HG03139 (cell line): ENCODE data around the gene WDSUB1.
A peak's percentile ranks its signal among the peaks of the same experiment; 100 is the strongest.

Experiments
- ATAC-seq: cut with Tn5 transposase; IDR thresholded peaks from one replicate; pipeline ENCODE4 v1.9.1; 2021; ENCODE audit not compliant: unreplicated experiment

WDSUB1 gene

DNA sequence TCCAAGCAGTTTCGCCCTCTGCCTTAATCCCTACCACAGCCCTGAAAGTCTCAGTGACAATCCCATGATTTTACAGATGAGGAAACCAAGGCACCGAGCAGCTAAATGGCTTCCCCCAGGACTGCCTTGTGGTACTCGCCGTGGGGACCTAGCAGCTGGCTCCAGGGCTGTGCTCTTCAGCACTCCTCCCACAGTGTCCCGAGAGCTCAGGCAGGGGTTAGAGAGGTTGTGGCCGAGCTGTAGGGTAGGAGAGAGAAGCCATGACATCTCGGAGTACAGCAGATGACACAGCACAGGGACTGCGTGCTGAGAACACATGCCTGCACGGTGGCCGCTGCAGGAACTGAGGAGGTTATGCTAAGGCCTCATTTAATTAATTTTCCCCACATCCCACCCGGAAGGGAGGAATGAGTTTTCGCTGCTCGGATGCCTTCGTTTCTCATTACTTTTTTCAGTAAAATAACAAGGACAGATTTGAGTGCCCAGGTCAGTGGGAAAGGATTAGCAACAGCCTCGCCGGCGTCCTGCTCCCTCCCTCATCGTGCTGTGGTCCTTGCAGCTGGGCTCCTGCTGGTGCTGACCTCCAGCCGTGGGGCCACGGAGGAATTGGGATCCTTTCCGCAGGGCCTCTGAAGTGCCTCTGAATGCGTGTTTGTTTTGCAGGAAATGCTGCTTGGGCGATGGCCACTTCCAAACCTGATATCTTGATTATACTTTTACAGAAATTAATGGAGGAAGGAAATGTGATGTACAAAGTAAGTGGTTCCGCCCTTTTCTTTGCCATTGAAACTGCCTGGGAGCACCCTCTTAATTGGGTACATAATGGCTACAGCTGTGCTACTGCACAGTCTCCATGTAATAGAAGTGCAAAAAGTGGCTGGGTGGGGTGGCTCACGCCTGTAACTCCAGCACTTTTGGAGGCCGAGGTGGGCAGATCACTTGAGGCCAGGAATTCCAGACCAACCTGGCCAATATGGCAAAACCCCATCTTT lies 61.2 kb downstream of the WDSUB1 start:
- no peak for ATAC-seq

DNA sequence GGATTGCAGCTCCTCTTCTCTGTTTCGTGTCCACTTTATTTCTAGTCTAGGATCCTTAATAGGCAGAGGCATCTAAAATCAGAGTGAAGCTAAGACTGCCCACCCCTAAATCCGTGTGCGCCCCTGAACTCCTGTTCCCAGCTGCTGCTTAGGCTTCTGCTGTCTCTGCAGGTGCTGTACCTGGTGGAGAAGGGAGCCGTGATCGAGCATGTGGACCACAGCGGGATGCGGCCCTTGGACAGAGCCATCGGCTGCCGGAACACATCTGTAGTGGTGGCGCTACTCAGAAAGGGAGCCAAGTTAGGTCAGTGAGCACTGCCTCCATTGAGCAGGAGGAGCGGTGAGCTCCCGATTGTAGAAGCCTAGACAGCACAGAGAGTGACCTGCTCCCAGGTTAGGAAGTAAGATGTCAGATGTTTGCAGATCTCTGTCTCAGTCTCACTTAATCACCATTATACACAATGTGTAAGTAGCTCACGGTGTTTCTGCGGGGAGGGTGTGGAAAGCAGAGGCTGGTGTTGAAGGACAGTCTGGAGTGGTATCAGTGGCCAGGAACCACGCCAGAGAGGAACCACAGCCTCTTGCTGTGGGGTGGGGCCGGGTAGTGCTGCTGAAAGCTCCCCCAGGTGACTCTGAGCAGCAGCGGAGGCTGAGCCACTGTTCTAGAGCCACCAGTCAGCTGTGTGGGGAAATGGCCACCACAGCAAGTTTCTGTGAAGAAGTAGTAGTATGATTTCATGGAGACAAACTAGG lies 62.3 kb downstream of the WDSUB1 start:
- ATAC-seq = no peak

DNA sequence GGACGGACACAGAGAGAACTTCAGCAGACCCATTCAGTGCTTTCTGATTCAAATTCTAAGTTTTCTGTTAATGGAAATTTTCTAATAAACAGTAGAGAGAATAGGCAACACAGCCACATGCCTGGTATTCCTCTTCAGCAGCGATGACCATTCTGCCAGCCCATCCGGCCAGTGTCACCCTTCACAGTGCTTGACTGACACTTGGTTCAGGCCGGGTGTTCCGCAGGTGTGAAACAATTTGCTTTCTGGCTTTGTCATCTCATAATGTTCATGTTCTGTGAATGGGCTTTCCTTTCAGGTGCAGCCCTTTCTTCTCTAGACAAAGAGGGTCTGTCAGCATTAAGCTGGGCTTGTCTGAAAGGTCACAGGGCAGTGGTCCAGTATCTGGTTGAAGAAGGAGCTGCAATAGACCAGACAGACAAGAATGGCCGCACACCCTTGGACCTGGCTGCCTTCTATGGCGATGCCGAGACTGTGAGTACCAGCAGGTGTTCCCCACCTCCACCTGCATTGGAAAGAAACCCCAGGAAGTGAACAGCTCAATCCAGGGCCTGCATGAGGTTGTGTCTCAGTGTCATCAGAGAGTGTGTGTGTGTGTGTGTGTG lies 67.0 kb downstream of the WDSUB1 start:
- ATAC-seq = no peak

DNA sequence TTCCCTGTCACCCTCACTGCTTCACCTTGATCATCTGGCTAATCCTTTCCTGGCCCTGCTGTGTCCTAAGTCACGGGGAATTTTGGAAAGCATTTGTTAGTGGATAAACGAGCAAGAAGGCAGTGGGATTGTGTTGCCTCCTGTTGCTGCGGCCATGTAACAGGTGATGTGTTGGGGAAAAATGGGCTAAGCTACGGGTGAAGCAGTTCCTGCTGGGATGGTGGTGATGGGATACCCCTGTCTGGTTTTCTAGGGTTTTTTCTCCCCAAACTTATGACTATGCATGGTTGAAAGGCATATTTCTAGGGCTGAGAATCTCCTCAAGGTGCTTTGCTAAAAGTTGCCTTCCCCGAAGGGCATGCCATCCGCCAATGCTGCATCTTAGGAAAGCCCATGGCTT lies 68.1 kb downstream of the WDSUB1 start:
- no peak for ATAC-seq

DNA sequence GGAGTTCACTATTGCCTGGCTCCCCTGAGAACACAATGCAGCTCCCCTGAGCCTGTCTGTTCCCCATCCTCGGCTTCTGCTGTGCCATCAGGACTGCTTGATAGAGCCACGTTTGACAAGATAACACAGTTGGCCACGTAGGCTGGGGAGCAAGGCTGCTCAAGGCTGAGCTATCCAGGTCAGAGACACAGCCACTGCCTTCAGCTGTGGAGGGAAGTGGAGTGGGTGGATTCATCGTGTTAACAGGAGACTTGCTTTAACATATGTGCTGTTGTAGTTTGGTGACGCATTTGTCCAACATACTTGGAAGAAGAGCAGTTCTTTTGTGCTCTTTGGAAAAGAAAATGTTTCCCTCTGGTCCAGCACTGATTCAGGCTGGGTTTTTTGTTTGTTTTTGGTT lies 68.8 kb downstream of the WDSUB1 start:
- ATAC-seq = no peak

DNA sequence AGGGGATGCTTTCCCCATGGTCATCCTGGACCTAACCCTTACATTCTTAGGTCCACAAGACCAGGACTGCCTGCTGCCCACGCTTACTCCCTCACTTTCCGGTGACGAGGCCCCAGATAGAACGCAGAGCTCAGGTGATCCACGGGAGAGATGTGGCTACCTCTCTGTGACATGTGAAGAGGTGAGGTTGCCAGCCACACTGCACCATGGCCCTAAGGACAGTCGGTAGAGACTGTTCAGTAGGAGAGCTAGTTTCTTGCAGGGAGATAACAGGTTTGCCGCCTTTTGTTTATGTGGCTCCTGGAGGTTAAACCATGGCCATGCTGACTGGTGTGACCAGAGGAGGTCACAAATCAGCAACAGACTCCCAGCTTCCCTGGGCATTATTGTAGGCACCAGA lies 71.4 kb downstream of the WDSUB1 start:
- ATAC-seq = no peak

DNA sequence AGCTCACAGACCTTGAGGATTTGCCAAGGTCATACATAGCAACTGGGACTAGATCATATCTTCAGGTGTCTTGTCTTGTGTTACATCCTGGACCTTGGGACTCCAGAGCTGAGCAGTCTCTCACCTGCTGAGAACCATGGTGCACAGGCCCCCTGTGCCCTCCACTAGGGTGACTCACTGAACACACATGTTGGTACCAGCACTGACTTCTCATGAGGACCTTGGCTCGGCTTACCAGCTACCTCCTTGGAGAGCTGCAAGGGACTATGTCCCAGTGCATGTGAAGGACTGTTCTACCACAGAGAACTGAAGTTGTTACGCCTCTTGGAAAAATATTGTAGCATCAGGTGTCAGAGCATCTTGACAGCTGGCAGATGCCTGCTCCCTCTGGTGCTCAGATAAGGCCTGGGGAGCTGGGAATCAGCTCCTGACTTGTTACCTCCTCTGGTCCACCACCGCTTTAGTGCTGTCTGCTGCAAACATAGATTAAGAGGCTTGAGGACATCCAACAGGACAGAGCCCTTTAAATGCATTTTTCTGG lies 72.1 kb downstream of the WDSUB1 start:
- no peak for ATAC-seq

DNA sequence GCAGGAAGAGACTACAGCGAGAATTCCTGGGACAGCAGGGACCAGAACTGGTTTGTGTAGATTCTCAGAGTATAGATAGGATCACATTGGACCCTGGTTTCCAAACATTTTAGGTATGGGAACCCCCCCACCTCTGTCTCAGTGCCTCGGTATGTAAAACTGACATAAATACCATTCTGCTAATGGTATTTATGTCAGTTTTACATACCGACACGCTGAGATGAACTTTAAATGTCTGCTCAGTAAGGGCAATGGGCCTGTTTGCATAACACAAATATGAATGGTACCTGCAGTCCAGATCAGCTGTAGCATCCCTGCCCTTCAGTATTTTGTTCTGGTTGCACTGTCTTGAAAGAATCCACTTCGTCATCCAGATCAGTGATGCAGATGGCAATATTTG lies 73.2 kb downstream of the WDSUB1 start:
- no peak for ATAC-seq

DNA sequence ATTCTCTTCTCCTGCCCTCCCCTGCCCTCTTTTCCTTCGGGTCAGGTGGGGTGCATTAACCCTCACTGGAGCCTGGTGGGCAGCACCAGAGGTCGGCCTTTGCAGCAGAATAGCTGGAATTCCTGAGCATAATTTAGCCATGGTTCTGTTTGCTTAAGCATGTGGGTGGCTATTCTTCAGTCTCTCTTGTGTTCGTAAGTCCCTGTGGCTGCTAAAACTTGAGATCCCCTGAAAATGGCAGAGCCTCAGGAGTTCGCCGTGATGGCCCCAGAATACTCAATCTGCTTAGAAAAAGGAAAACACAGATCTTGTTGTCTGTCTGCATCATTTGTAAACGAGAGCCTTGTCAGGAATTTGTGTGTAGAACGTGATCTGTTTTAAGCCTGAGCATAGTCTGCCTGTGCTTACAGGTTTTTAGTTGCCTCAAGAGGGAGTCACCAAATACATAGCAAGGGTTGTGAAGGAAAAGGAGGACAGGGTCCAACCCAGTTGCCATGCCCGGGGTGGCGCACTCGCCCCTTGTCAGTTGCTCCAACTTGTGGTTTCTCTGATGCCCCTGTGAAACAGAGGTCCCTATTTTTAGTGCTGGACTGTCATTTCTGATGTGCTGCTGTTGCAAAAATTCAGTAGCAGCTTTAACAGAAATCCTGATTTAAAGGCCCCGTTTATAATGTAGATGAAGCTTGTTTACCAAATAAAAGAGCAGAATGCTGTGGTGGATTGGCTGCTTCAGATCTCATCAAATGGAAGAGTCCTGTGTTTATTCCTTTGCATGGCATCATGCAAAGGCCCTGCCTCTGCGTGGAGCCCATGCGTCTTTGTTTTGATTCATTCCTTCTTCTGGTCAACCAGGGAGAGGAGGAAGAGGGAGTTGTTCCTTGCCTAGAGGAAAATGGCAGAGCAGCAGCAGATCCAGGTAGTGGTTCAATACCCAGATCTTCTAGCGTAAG lies 74.8 kb downstream of the WDSUB1 start:
- ATAC-seq = no peak

DNA sequence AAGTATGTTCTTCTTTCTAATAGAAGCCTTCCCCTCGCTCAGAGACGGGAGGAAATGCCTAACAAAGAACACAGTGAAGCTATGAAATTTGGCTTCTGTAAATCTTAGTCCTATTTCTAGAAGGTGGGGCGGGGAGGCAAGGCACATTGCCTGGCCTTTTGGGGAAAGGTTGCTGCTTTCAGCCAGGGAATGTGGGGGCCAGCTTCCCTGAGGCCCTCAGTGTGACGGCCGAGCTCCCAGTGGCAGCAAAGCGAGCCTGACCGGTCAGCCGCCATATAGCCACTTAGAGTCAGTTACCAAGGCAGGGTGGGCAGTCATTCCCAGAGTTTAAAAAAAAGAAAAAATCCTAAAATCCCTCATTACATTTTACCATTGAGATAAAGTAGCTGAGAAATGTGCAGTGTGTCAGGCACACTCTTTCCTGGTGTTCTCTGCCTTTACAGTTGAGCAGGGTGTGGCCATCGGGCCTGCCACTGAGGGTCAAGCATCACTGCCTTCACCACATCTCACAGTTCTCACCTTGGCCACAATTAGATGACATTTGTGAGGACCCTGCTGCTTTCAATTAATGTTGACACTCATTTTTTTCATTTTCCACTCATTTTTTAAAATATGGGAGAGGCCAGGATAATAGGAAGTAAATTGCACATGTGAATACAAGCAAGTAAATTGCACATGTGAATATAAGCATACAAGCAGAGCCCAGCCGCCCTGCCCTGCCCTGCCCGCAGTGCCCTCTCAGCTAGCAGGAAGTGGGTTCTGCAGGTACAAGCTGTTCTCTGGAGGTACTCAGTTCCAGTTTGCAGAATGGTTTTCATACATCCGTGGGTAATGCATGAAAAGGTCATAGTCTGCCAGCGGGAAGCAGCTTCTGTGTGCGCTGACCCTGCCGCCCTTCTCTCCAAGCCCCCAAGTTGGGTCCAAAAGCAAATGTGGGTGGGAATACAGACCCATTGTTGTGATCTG lies 76.9 kb downstream of the WDSUB1 start:
- ATAC-seq = peak; percentile 69

DNA sequence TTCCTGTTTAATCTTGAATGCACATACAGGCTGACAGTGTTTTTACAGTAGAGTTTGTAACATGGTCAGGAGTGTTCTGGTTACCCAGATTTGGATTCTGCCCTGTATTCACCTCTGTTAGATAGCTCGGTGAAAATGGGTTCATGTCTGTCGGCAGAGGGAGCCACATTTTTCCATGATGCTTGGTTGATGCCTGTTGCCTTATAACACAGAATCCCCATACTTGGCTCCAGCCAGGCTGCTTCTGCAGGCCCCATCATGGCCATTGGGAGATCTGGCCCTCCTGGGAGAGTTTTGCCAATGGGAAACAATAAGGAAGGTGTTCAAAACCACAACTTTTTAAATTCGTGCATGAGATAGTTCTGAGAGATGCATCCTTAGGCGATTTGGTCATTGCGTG lies 78.1 kb downstream of the WDSUB1 start:
- no peak for ATAC-seq

DNA sequence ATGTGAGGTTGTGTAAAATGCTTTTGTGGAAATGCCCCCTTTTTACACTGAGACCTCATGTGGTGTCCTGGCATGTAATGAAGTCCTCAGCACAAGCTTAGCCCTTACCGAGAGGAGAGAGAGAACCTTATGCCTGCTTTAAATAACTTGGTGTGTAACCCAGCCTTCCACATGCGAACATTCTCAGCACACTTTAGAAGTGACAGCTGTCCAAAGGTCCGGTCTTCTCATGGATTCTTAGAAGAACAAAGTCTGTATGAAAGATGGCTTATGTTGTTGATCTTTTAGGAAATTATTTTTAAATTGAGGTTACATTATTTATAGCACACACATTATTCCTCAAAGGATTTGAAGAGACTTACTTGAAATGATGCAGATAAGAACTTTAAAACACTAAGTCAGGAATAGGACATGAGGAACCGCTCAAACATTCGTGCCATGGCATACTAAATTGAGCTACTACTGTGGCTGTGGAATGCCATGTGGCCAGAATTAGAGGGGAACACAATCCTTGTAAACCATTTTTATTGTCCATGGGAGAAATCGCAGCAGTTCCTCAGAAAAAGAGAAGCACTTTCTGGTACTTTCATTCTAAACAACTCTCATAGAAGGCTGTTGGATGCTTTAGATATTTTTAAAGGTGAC lies 79.6 kb downstream of the WDSUB1 start:
- ATAC-seq = no peak

DNA sequence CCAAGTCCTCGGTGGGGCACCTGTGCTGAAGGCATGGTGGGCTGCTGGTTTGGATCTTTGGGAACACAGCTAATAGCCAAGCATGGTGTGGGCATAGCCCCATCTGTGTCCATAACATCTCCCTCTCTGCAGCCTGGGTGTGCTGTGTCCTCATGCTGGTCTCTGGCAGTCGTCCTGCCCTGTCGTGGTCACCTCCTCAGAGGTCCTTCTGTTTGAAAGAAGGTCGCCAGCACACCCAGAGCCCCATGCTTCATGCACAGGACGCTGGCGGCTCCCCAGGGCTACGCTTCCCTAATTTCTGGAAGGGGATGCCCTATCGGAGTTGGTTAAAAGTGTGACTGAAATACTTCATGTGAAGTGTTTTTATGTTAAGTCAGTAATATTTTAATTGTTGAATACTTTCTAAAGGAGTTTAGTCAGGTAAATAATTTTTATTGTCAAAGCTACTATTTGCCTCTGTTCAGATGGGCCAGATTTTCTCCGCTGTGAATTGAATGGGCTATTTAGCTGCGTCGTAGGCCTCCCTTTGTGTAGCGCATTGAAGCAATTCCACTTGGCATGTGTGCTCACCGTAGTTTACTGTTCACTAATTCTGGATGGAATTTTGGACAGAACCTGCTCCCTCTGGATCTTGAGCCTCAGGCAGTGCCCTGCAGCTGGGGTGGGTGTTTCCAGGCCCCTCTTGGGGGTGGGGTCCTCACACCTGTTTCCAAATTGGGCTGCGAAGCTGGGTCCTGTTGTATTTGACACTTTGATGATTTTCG lies 81.9 kb downstream of the WDSUB1 start:
- ATAC-seq = no peak

DNA sequence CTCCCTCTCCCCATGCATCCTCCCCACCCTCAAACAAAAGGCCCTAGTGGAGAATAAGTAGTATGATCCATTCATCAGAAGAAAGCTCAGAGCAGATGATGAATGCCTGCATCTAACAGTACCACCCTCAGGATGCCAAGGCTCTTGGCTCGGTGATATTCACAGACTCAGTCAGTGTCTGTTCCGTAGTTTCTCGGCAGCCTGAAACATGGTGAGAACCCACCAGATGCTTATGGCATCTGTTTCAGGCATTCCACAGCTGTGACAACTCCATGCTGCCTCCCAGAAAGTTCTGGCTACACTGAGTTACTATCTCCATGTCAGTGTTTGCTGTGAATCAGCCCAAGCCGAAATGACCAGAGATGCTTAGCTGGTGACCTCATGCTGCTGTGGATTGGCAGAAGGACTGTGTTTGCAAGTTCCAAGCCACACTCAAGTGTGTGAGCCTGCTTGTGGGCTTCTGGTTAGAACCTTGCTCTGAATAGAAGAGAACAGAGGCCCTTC lies 83.9 kb downstream of the WDSUB1 start:
- no peak for ATAC-seq

DNA sequence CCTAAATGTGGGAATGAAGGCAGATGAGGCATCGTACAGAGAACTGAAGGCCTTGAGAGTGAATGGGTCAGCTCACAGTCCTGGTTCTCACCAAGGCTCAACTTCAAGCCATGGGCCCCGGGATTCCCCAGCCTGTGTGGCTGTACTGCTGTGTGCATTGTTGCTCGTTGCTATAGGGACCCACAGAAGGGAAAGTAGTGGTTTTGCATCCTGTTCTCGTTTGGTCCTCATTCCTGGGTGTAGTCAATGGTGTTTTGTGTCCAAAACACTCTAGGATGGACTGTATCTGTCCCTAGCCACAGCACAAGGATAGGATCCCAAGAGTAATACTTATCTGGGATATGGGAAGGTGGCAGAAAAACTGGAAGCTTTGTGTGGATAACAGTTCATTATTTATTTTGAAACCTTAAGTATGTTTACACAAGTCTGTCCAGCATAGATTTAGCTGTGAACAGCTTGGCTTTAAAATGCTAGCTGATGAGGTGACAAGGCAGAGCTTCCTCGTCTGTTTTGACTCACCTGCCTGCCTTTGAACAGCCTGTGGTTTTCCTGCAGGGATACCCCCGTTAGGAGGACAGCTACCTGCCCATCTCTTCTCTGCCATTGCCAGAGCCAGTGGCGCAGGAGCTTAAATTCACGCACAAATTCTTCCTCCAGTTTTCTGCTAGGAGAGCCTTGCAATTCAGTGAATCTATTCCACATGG lies 85.0 kb downstream of the WDSUB1 start:
- ATAC-seq = peak; percentile 95

DNA sequence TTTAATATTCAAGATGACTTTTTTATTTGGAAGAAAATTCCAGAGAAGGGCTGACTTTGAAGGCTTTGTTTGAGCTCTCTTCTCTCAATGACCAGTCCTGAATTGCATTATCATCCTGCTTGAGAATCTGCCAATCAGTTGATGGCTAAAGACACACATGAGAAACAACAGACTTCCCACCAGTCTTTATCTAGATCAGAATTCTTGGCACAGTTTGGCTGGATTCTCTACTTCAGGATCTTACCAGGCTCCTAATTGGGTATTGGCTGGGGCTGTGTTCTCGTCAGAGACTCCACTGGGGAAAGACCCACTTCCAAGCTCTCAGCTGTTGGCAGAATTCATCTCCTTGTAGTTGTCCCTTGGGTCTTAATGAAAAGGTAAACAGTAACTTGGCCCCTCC lies 86.0 kb downstream of the WDSUB1 start:
- ATAC-seq = no peak
